Measurements from ENCODE around the gene RARRES1.

Gene RARRES1

DNA sequence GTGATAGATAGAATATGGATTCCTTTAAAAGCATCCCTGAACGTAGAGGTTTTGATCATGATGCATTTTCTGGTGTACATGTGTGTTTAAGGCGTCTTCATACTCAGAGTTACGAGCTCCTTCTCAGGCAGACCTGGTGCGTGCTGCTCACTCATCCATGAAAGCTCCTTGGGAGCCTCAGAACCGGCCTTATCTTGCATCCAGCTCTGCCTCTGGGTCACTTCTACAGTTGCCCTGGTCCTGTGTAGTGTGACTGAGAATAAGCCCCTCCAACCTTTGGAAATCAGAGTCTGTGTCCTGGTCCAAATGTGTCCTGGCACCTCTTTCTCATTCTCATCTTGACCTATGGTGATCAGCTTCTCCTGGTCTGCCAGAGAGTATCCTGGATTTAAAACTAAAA, 17.3 kb upstream of the RARRES1 start:
- no peak overlapping the region for H3K4me3 Mint-ChIP-seq
- H3K27me3 Mint-ChIP-seq (ENCODE audit: low read depth) = no peaks in the 10 kb centered on the region
- H3K27ac Mint-ChIP-seq = no peak overlapping the region
- no peaks in the 10 kb centered on the region for H3K4me1 Mint-ChIP-seq (ENCODE audit: low read depth)
- no peaks in the 10 kb centered on the region for H3K36me3 Mint-ChIP-seq (ENCODE audit: low read depth)
- H3K9me3 Mint-ChIP-seq = no peaks in the 10 kb centered on the region

DNA sequence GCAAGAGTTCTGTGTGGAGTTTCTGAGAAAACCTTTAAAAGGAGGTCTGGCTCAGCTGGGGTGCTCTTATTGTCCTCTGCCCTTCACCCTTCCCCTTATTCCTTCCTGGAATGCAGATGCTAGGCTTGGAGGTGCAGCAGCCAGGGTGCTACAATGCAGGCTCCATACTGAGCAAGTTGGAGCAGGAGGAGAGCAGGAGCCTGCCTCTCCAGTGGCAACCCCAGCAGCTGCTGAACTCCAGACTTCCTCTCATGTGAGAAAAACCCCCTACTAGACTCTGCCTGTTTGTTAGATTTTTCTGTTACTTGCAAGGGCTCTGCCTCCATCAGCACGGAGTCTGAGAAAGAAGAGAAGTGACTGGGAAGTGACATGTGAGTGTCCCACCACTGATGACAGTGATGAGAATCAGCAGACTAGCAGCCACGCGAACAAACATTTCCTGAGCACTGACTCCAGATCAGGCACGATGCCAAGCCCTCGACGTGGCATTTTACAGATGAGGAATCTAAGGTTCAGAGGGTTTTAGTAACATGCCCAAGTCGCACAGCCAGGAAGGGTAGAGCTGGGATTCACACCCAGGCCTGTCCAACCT, 16.1 kb upstream of the RARRES1 start:
- Mint-ChIP-seq H3K36me3 (ENCODE audit: low read depth) (no peaks in the 10 kb centered on the region), H3K27me3 (ENCODE audit: low read depth) (no peaks in the 10 kb centered on the region), H3K4me1 (ENCODE audit: low read depth) (no peaks in the 10 kb centered on the region), H3K27ac (no peak overlapping the region), H3K4me3 (no peak overlapping the region), H3K9me3 (no peaks in the 10 kb centered on the region)

GRCh38 chr3:158747417-158747816, 15.2 kb upstream of the RARRES1 start:
- Mint-ChIP-seq H3K4me1 (ENCODE audit: low read depth) (no peaks in the 10 kb centered on the region), H3K4me3 (no peak overlapping the region), H3K27me3 (ENCODE audit: low read depth) (no peaks in the 10 kb centered on the region), H3K27ac (no peak overlapping the region), H3K36me3 (ENCODE audit: low read depth) (no peaks in the 10 kb centered on the region), H3K9me3 (no peaks in the 10 kb centered on the region)

DNA sequence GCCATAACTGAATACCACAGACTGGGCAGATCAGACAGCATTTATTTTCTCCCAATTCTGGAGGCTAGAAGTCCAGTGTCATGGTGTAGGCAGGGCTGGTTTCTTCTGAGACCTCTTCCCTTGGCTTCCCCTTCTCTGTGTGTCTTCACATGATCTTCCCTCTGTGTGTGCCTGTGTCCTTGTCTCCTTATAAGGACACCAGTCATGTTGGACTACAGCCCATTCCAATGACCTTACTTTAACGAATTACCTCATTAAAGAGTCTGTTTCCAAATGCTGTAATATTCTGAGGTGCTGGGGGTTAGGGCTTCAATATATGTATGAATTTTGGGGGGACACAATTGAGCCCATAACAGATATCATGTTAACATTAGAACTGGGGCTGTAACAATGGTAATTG, 13.3 kb upstream of the RARRES1 start:
- H3K27me3 Mint-ChIP-seq (ENCODE audit: low read depth) = no peaks in the 10 kb centered on the region
- no peak overlapping the region for H3K27ac Mint-ChIP-seq
- no peak overlapping the region for H3K4me3 Mint-ChIP-seq
- H3K36me3 Mint-ChIP-seq (ENCODE audit: low read depth) = no peaks in the 10 kb centered on the region
- H3K9me3 Mint-ChIP-seq = no peaks in the 10 kb centered on the region
- peaks cover 3% of the 10 kb centered on the region for H3K4me1 Mint-ChIP-seq (ENCODE audit: low read depth)

DNA sequence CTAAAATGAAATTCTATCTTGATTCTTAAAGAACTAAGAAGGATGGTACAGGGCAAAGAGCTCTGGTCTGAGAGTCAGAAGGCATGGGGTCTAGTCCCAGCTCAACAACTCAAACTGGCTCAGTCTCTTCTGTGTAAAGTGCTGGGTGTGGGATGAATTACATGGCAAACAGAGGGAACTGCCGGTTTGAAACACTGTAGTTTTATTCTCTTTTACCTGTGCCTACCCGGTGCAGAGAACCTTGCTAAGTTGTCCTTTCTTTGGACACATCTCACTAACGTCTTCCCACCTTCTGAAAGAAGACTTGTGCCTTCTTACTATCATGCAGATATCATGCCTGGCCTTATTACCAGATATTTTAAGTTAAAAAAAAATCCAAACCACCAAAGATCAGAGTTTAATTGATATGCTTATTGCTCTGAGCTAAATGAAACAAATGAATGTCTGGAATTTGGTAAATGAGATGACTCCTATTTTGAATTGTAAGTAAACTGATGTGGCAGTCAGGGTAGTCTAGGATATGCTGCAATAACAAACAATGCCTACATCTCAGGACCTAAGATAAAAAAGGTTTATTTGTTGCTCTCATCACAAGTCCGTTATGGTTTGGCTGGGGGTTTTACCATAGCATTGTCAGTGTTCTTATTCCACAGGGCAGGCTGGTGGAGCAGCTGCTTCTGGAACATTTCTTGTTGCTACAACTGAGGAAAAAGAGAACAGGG, 12.5 kb upstream of the RARRES1 start:
- Mint-ChIP-seq H3K27me3 (ENCODE audit: low read depth) (no peaks in the 10 kb centered on the region), H3K9me3 (no peaks in the 10 kb centered on the region), H3K36me3 (ENCODE audit: low read depth) (no peaks in the 10 kb centered on the region), H3K4me1 (ENCODE audit: low read depth) (peaks cover 3% of the 10 kb centered on the region), H3K4me3 (no peak overlapping the region), H3K27ac (no peak overlapping the region)

DNA sequence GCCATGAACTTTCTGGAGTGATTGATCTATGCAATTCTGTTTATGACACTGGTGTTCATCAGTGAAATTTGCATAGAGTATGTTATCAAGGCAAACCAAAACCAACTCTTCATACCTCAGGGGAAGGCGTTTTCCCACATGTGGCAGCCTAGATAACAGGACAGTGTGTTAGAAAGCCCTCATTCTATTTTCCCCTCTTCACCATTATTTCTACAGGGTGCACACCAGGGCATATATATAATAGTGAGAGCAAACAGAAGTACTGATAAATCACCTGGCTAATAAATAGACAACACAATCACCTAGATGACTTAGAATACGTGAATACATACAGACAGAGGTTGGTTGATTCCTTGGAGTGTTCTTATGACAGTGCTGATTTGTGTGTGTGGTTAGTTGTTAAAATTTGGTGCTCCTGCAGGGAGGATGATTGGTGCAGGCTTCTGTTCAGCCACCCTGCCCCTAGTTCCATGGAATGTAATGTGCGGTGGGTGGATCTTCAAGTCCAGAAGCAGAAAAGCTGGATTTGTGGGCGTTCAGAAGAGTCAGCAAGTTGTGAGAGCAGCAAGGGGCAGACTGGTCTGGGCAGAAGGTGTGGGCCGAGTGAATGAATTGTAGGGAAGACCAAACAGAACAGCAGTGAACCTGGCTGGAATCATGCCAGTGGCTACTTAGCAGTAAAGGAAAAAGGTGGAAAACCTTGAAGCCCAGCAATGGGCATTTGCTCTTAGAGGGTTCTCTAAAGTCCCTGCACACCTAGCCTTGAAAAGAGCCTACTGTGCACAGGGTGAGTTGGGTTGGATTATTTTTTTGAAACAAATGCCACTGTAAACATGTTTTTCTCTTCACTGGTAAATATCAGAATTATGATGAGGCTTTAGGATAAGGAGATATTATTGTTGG, 11.7 kb upstream of the RARRES1 start:
- no peaks in the 10 kb centered on the region for H3K9me3 Mint-ChIP-seq
- no peak overlapping the region for H3K4me3 Mint-ChIP-seq
- H3K4me1 Mint-ChIP-seq (ENCODE audit: low read depth) = peaks cover 3% of the 10 kb centered on the region
- H3K27me3 Mint-ChIP-seq (ENCODE audit: low read depth) = no peaks in the 10 kb centered on the region
- H3K36me3 Mint-ChIP-seq (ENCODE audit: low read depth) = no peaks in the 10 kb centered on the region
- H3K27ac Mint-ChIP-seq = no peak overlapping the region

DNA sequence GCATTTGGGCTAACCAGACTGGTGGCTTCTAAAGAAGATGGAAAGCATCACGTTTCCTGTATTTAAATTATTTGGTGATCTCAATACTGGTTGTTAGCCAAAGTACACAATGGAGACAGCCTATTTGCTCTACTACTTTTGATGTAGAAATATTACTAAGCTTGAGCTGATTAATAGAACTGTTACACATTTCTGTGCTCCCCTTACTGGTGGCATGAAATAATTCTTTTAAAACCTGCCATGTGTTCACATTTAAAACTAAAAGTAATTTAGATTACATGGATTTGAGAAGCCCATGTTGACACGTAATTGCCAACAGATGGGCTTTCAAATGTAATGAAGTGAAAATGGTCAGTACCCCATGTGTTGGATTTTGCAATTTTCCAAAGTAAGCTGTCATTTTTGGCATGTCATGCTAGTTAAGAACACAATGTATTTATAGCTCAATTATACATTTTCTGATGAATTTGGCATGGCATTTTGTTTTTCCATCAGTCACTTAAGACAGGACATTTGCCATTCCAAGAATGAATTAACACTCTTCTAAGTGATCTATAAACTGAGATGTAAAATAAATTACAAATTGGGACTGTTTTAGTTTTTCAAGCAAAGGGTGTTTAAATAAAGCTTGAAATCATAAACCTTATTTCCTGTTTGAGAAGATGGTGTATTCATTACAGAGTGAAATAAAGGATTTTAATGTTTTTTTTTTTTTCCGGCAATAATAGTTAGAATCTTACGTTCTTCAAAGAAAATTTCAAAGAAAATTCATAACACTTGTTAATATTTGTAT, 10.8 kb upstream of the RARRES1 start:
- Mint-ChIP-seq H3K9me3 (no peaks in the 10 kb centered on the region), H3K4me1 (ENCODE audit: low read depth) (peaks cover 3% of the 10 kb centered on the region), H3K4me3 (no peak overlapping the region), H3K27ac (no peak overlapping the region), H3K27me3 (ENCODE audit: low read depth) (no peaks in the 10 kb centered on the region), H3K36me3 (ENCODE audit: low read depth) (no peaks in the 10 kb centered on the region)

DNA sequence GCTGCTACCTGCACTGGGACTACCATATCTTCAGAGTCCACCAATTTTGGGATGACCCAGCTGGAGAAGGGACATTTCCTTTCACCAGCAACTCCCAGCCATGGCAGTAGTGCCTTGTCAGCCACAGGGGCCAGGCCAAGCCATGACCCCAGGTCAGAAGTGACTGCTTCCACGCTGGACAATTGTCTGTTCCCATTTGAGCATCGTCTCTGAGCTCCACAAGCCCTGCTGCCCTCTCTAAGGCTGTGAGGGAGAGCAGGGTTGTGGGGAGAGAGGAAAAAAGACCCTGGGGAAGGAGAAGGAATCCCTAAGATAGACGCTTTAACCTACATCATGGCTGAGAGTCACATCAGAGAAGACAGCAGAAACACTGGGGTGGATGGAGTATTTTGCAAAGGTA, 7.4 kb upstream of the RARRES1 start:
- H3K27me3 Mint-ChIP-seq (ENCODE audit: low read depth) = no peaks in the 10 kb centered on the region
- H3K4me1 Mint-ChIP-seq (ENCODE audit: low read depth) = peaks cover 3% of the 10 kb centered on the region
- H3K4me3 Mint-ChIP-seq = no peak overlapping the region
- no peak overlapping the region for H3K27ac Mint-ChIP-seq
- H3K36me3 Mint-ChIP-seq (ENCODE audit: low read depth) = peaks cover 2% of the 10 kb centered on the region
- no peaks in the 10 kb centered on the region for H3K9me3 Mint-ChIP-seq

DNA sequence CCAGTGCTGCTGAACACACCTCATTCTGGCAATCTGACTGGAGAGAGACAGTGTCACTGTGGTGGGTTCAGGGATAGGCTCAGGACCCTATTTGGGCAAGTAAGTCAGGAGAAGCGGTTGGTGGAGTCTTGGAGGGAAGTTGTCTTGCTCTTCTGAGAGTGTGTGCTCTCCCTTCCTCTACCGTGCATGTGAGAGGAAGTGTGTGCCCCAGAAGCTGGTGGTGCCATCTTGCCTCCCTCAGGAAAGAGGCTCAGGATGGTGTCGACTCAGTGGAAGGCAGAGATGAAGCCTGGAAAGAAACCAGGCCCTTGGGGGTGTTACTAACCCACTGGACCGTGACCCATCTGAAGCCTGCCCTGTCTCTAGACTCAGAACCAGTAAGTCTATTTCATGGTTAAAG, 6.8 kb upstream of the RARRES1 start:
- Mint-ChIP-seq H3K4me1 (ENCODE audit: low read depth) (peaks cover 3% of the 10 kb centered on the region), H3K36me3 (ENCODE audit: low read depth) (peaks cover 2% of the 10 kb centered on the region), H3K27ac (no peak overlapping the region), H3K27me3 (ENCODE audit: low read depth) (no peaks in the 10 kb centered on the region), H3K4me3 (no peak overlapping the region), H3K9me3 (no peaks in the 10 kb centered on the region)

- H3K27ac Mint-ChIP-seq = no peak overlapping the region
- no peaks in the 10 kb centered on the region for H3K9me3 Mint-ChIP-seq
- peaks cover 3% of the 10 kb centered on the region for H3K4me1 Mint-ChIP-seq (ENCODE audit: low read depth)
- H3K36me3 Mint-ChIP-seq (ENCODE audit: low read depth) = peaks cover 2% of the 10 kb centered on the region
- no peaks in the 10 kb centered on the region for H3K27me3 Mint-ChIP-seq (ENCODE audit: low read depth)
- no peak overlapping the region for H3K4me3 Mint-ChIP-seq
These were observed 6.4 kb upstream of the RARRES1 start for GRCh38 chr3:158738653-158739052.

DNA sequence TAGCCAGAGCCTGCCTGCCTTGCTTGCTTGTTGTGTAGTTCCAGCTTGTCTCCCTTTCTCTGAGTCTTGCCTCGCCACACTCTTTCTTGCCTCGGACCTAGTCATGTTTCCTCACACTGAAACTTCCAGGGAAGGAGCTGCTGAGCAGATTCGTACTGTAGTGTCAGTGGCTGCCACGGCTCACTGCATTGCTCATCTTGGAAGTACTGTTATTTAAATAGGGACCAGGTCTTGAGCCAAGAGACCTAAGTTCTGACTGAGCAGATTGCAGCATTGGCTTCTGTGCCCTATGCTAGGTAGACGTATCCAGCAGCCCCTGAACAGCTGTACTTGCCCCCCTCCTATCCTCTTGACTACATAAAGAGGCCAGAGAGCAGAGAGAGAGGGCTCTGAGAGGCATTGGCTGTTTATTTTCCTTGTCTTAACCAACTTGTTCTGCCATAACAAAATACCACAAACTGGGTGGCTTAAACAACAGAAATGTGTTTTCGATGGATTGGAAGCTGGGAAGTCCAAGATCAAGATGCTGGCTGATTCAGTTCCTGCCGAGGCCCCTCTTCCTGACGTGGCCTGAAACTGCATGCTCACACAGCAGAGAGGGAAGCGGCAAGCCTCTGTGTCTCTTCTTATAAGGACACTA, 5.8 kb upstream of the RARRES1 start:
- Mint-ChIP-seq H3K4me1 (ENCODE audit: low read depth) (peaks cover 3% of the 10 kb centered on the region), H3K9me3 (no peaks in the 10 kb centered on the region), H3K36me3 (ENCODE audit: low read depth) (peaks cover 2% of the 10 kb centered on the region)

DNA sequence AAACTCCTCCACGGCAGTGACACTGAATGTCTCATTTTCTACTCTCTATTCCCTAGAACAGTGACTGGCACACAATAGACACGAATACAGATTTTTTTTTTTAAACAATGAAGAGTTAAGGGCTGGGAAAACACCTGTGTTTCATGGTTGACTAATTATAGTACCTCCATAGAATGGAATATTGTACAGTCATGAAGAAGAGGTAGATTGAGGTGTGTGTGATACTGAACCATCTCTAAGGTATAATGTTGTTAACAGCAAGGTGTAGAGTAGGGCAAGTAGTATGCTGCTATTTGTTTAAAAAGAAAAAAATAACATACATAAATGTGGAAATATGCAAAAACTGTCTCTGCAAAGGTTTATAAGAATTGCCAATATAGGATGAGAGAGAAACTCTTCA, 5.2 kb upstream of the RARRES1 start:
- H3K27me3 Mint-ChIP-seq (ENCODE audit: low read depth) = no peaks in the 10 kb centered on the region
- no peaks in the 10 kb centered on the region for H3K9me3 Mint-ChIP-seq
- H3K36me3 Mint-ChIP-seq (ENCODE audit: low read depth) = peaks cover 2% of the 10 kb centered on the region
- H3K4me3 Mint-ChIP-seq = no peak overlapping the region
- peaks cover 3% of the 10 kb centered on the region for H3K4me1 Mint-ChIP-seq (ENCODE audit: low read depth)
- H3K27ac Mint-ChIP-seq = no peak overlapping the region

More for the DNA sequence above, 5.8 kb upstream of the RARRES1 start:
- Mint-ChIP-seq H3K27me3 (ENCODE audit: low read depth) (no peaks in the 10 kb centered on the region), H3K4me3 (no peak overlapping the region), H3K27ac (no peak overlapping the region)

DNA sequence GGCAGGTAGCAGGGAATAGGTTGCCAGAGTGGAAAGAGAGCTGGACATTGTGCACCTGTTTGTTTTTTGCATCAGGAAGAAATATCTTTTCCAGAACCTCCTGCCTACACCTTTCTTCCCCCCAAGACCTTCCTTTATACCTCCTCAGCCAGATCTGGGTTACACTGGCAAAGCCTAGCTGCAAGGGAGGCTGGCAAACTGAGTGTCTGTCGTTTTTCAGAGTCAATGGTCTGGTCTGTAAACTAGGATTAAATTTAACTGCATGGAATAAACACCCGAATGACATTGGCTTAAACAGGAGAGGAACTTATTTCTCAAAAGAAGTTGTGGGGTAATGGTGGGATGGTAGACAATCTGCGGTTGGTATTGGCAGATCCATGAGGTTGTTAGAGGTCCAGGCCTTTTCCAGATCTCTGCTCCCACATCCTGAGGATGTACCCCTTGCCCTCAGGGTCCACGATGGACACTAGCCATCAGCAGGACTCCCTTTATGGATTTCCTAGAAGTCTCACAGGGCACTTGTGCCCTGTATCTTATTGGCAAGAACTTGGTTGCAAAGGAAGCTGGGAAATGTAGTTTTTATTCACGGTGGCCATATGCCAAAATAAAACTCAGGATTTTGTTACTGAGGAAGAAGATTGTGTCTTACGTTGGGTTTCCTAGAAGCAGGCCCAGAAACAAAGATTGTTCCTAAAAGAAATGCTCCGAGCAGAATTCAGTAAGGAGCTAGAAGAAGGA, 3.2 kb upstream of the RARRES1 start:
- peaks cover 2% of the 10 kb centered on the region for H3K36me3 Mint-ChIP-seq (ENCODE audit: low read depth)
- H3K27me3 Mint-ChIP-seq (ENCODE audit: low read depth) = no peaks in the 10 kb centered on the region
- no peak overlapping the region for H3K4me3 Mint-ChIP-seq
- H3K27ac Mint-ChIP-seq = no peak overlapping the region
- H3K9me3 Mint-ChIP-seq = no peaks in the 10 kb centered on the region
- H3K4me1 Mint-ChIP-seq (ENCODE audit: low read depth) = peaks cover 2% of the 10 kb centered on the region

Data from T-helper 1 cell treated with Interleukin-12 subunit alpha and Interleukin-12 subunit beta and Interleukin-4 antibody, amounts not matched to agents 30 μg/mL and 1 μg/mL, for 36 hours (primary cell).